ENCODE results near the gene PCYOX1L.
"Not testable (repeated sequence)": the region's sequence is repeated elsewhere in the genome, so short reads cannot be mapped to it uniquely, and the experiment has no call there.

The PCYOX1L gene

GRCh38 chr5:149388498-149389190 lies 30.8 kb downstream of the PCYOX1L start:
- no peak for DNase-seq

GRCh38 chr5:149389552-149390495 lies 32.0 kb downstream of the PCYOX1L start:
- DNase-seq: no peak

- DNase-seq: not testable (repeated sequence)
Observed at GRCh38 chr5:149391076-149391475, 33.2 kb downstream of the PCYOX1L start.

GRCh38 chr5:149391524-149391923 lies 33.7 kb downstream of the PCYOX1L start:
- DNase-seq: no peak

- DNase-seq: no peak
Observed at GRCh38 chr5:149392718-149393117, 34.9 kb downstream of the PCYOX1L start.

- not testable (repeated sequence) for DNase-seq
Observed at GRCh38 chr5:149394996-149395395, 37.1 kb downstream of the PCYOX1L start.

- no peak for DNase-seq
Observed at GRCh38 chr5:149397530-149397929, 39.7 kb downstream of the PCYOX1L start.

GRCh38 chr5:149398747-149399266 lies 41.0 kb downstream of the PCYOX1L start:
- not testable (repeated sequence) for DNase-seq

GRCh38 chr5:149399775-149400174 lies 41.9 kb downstream of the PCYOX1L start:
- no peak for DNase-seq

GRCh38 chr5:149400304-149400703 lies 42.5 kb downstream of the PCYOX1L start:
- DNase-seq: no peak

GRCh38 chr5:149401051-149401450 lies 43.2 kb downstream of the PCYOX1L start:
- DNase-seq: no peak

- no peak for DNase-seq
Observed at GRCh38 chr5:149402291-149402690, 44.4 kb downstream of the PCYOX1L start.

- no peak for DNase-seq
Observed at GRCh38 chr5:149403923-149404745, 46.3 kb downstream of the PCYOX1L start.

GRCh38 chr5:149404746-149405549 lies 47.1 kb downstream of the PCYOX1L start:
- DNase-seq: no peak

GRCh38 chr5:149405550-149406202 lies 47.8 kb downstream of the PCYOX1L start:
- DNase-seq: no peak

- no peak for DNase-seq
Observed at GRCh38 chr5:149406203-149406978, 48.5 kb downstream of the PCYOX1L start.

GRCh38 chr5:149406979-149407306 lies 49.1 kb downstream of the PCYOX1L start:
- DNase-seq: no peak

GRCh38 chr5:149407323-149408251 lies 49.7 kb downstream of the PCYOX1L start:
- no peak for DNase-seq

GRCh38 chr5:149408252-149409099 lies 50.6 kb downstream of the PCYOX1L start:
- no peak for DNase-seq

Measured in stimulated activated naive CD4-positive, alpha-beta T cell treated with Interleukin-2 at 50 U/mL for 16 hours (primary cell).